Measurements from ENCODE around the gene ABCD3. TPM values are rescaled to one million over a fixed set of nuclear protein-coding genes. Genes with fewer than 3 reads are reported as not detected.

The ABCD3 gene
- total and polyA plus RNA-seq, 2 of the 4 experiments (the other 2 are of a cell fraction), result 13.6 to 32.6 TPM

DNA sequence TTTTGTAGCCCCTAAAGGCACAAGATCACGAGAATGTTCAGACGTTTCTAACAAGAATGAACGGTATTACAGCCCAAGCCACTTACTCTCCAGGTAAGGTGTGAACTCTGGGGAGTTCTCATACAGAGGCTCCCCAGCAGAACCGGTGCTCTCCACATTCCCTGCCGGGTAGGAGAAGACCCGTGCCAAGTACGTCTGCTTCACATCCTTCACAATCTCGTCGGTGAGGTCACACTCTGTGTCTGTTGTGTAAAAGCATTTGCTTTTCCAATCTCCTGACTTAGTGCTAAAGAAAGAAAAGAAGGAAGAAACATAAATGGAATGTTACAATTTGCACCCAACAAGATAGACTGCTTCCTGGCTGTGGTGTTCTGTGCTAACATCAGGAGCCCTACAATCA, 117.7 kb downstream of the ABCD3 start:
- BruUV-seq (replicated peaks), result no TSS peak
- H3K14ac ChIP-seq (replicated peaks; ENCODE audit: low read depth, low read length), result peak overlapping the region; percentile 49
- no peaks in the 10 kb centered on the region for H3K27me3 ChIP-seq (ENCODE audit: control insufficient read depth, insufficient read depth, low read length)
- ChIA-PET POLR2A (ENCODE audit: unreplicated experiment) (interaction anchor here (0.5 to 1.0 kb wide), 3 partner anchors 45 to 267 kb away, joined by 3 to 4 read pairs (median 3); no protein-coding TSS in a partner anchor), CTCF (no interaction called here)
- H2AK5ac ChIP-seq (ENCODE audit: low read depth, low read length), result peak overlapping the region; percentile 29; the same call in 1 of the 2 replicates
- H2BK20ac ChIP-seq (ENCODE audit: low read depth, low read length), result no peak overlapping the region; the same call in 1 of the 2 replicates
- H3K9me3 ChIP-seq (ENCODE audit: control insufficient read depth, insufficient read depth, low read length), result no peaks in the 10 kb centered on the region
- peak overlapping the region; percentile 31; the same call in 1 of the 2 replicates for H4K5ac ChIP-seq (ENCODE audit: low read depth, low read length)
- H3K27ac ChIP-seq (ENCODE audit: insufficient read depth, low read length), result peak overlapping the region; percentile 20; the same call in 1 of the 2 replicates
- H2AFZ ChIP-seq (replicated peaks; ENCODE audit: low read length, poor library complexity), result no peak overlapping the region
- no peak overlapping the region for H4K91ac ChIP-seq (ENCODE audit: insufficient read depth, low read depth, low read length)
- 0 out of 2 replicates have a peak overlapping the region, but pooled peaks have one; percentile 29 for H3K4ac ChIP-seq (ENCODE audit: low read depth, low read length)
- H3K4me2 ChIP-seq (ENCODE audit: low read depth, low read length), result no peak overlapping the region
- peak overlapping the region; percentile 42 for H2BK5ac ChIP-seq (ENCODE audit: low read depth, low read length, poor library complexity, severe bottlenecking)
- in situ Hi-C loops (cut with MboI; ENCODE audit: low sequenced_read_pairs), result no loop called here
- no CpG with 5 or more reads among the region's 9 CpGs for WGBS, 2 experiments (ENCODE audit: extremely low coverage in 2 of 2, insufficient read length in 1 of 2)
- no peak for DNase-seq
- H3K36me3 ChIP-seq (ENCODE audit: control insufficient read depth, insufficient read depth, low read length), result peaks cover 73% of the 10 kb centered on the region
- no peak for TF ChIP-seq RAD21 (IDR thresholded peaks at IDR 0.05; ENCODE audit: low read length)
- peak; percentile 38; the same call in 1 of the 2 replicates for TF ChIP-seq POLR2A (IDR thresholded peaks at IDR 0.05; ENCODE audit: low read depth, low read length)
- H4K20me1 ChIP-seq (ENCODE audit: insufficient read depth, low read length), result peaks cover 94% of the 10 kb centered on the region
- H3K18ac ChIP-seq (ENCODE audit: low read depth, low read length), result peak overlapping the region; percentile 50
- H3K79me1 ChIP-seq (ENCODE audit: low read depth in 1 of 2, low read length in 2 of 2), result peaks cover 26 to 71% of the 10 kb centered on the region in 2 experiments
- peak overlapping the region; percentile 42; the same call in 1 of the 2 replicates for H3K9ac ChIP-seq (ENCODE audit: low read depth, low read length)
- H4K8ac ChIP-seq (ENCODE audit: low read depth in 2 of 2, low read length in 2 of 2), result peak overlapping the region; percentile 37 to 50; a peak in 3 of 4 replicates
- peaks cover 12% of the 10 kb centered on the region; the same call in 1 of the 2 replicates for H3K9me1 ChIP-seq (ENCODE audit: insufficient read depth, low read length)
- H2BK15ac ChIP-seq (ENCODE audit: low read depth, low read length), result no peak overlapping the region
- H3K4me1 ChIP-seq (ENCODE audit: control insufficient read depth, insufficient read depth, low read length), result peaks cover 6% of the 10 kb centered on the region
- intact Hi-C loops (cut with micrococcal nuclease), result no loop called here
- H2BK120ac ChIP-seq (ENCODE audit: low read depth, low read length), result no peak overlapping the region
- H2AK9ac ChIP-seq (replicated peaks; ENCODE audit: low read depth, low read length, poor library complexity), result no peak overlapping the region
- ATAC-seq (ENCODE audit: low read depth), result no peak
- no peak overlapping the region for H3K4me3 ChIP-seq (ENCODE audit: insufficient read depth, low read depth, low read length)
- dilution Hi-C loops (cut with HindIII; ENCODE audit: low sequenced_read_pairs, unreplicated experiment), result loop anchor here (25.0 kb wide), 1 partner anchor 251 kb away; no protein-coding TSS in a partner anchor
- H3K56ac ChIP-seq (ENCODE audit: extremely low read depth, insufficient read depth, low read length), result no peak overlapping the region
- H3K23ac ChIP-seq (ENCODE audit: low read depth, low read length), result peak overlapping the region; percentile 29; the same call in 1 of the 2 replicates
